Epithelial cell of umbilical artery (primary cell): Measurements from ENCODE around the gene C1QTNF12. TPM values are rescaled to one million over a fixed set of nuclear protein-coding genes. Genes with fewer than 3 reads are reported as not detected.

ENCODE experiments used
- total RNA-seq: library from RNA; depleted of rRNA; stranded (reverse); fragments of >200 nt; gene quantifications from 2 replicates; pipeline ENCODE4 v1.2.3, GENCODE V29; 2014

C1QTNF12 gene, protein sequence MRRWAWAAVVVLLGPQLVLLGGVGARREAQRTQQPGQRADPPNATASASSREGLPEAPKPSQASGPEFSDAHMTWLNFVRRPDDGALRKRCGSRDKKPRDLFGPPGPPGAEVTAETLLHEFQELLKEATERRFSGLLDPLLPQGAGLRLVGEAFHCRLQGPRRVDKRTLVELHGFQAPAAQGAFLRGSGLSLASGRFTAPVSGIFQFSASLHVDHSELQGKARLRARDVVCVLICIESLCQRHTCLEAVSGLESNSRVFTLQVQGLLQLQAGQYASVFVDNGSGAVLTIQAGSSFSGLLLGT
- 0.32 and 0.76 TPM in 2 replicates for total RNA-seq

DNA sequence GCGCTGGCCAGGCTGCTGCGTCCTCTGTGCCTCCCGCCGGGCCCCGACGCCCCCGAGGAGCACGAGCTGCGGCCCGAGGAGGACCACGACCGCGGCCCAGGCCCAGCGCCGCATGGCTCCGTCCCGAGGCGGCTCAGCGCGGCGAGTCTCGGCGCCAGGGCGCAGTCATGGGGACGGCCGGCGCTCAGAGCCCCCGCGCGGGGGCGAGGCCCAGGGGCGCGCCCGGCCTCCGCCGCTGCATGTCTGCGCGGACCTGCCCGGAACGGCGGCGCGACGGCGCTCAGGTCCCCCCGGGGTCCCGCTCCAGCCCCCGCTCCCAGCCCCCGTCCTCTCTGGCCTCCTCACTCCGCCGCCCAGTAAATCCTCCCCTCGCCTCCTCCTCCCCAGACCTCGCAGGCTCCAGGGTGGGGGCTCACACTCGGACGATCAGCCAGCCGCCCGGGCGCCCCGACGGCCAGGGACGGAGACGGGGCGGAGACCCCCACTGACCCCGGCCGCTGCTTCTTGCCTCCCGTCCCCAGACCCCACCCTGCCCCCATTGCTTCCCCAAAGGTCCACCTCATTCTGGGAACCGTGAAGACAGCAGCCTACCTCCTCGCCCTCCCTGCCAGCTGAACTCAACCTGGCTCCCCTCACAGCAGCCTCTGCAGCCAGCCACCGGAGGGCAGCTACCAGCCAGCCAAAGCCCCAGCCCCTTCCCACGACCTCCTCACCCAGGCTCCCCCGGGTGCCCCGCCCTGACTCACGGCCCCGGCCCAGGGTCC, at the start of gene C1QTNF12:
Gene C1QTNF12 (minus strand): TSS at position 146 of the 764 bp plus-strand sequence. CDS start 32 bp downstream, at position 114.

DNA sequence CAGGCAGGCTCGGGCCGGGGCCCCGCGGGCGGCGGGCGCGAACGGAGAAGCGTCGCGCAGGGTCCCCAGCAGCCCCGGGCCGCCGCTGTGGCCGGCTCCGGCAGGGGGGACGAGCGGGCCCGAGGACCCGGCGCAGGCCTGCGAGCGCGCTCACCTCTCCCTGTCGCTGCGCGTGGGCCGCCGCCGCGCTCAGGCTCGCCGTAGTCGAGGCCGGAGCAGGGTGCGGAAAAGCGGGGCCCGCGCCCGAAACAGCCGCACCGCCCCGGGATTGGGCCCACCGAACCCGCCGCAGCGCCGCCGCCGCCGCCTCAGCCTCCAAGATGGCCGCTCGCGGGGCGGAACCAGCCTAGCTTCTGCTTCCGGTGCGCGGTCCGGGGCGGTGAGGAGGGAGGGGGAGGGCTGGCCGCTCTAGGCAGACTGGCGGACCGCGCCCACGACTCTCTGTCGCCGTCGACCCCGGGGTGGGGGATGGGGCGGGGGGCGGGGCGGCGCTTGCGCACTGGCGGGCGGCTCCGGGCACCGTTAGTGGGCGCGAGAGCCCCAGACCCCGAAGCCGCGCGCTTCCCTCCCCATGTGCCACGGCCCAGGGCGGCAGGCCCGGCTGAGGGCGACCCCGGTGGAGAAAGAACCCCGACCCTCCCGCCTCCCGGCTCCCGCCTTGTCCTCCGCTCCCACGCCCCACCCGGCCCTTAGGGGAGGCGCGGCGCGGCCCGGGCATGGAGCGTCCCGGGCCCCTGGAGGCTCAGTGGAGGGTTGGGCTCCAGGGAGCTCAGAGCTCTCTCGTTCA, 27.2 kb upstream of the C1QTNF12 start, which contains the start of gene UBE2J2:
Gene UBE2J2 (minus strand): TSS at position 343 of the 787 bp plus-strand sequence. CDS start 5,862 bp downstream, outside the sequence.

DNA sequence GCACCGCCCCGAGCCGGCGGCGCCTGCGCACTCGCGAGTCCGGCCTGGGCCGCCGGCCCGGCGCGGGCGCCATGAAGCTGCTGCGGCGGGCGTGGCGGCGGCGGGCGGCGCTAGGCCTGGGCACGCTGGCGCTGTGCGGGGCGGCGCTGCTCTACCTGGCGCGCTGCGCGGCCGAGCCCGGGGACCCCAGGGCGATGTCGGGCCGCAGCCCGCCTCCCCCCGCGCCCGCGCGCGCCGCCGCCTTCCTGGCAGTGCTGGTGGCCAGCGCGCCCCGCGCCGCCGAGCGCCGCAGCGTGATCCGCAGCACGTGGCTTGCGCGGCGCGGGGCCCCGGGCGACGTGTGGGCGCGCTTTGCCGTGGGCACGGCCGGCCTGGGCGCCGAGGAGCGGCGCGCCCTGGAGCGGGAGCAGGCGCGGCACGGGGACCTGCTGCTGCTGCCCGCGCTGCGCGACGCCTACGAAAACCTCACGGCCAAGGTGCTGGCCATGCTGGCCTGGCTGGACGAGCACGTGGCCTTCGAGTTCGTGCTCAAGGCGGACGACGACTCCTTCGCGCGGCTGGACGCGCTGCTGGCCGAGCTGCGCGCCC, 14.2 kb downstream of the C1QTNF12 start, which contains the start of gene B3GALT6:
Gene B3GALT6 (plus strand): TSS at position 30 of the 588 bp plus-strand sequence. CDS start 42 bp downstream, at position 72.

DNA sequence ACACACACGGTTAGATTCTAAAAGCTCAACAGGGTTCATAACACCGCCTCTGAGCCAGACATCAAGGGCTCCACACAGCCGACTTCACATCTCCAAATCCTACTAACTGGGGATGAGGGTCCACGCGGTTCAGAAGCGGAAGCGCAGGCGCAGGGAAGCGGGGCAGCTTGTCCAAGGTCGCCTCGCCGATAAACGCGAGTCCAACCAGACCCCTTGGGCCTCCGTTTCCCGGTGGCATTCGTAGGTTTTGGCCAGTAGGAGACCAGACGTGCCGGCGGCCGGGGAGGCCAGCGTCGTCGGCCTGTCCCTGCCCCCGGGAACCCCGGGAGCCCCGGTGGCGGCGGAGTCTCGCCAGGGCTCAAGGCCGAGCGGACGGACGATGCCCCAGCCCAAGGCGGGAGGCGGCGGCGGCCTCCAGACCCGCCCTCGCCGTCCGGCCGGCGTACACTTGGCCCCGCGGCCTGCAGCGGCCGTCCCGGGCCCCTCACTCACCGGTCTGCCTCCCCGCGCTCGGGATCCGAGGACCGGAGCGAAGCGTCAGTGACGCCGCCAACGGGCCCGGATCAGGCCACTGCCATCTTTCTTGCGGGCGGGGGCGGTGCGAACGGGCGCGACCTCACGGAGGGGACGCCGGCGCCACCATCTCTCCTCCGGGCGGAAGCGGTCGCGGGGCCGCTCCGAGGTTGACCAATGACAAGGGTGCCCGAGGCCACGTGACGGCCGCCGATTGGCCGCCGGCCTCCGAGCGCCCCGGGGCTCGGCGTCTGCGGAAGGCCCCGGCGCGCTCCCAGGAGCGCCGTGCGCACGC, 14.9 kb downstream of the C1QTNF12 start, which contains the start of gene SDF4:
Gene SDF4 (minus strand): TSS at position 602 of the 808 bp plus-strand sequence. CDS start 3,229 bp downstream, outside the sequence.

DNA sequence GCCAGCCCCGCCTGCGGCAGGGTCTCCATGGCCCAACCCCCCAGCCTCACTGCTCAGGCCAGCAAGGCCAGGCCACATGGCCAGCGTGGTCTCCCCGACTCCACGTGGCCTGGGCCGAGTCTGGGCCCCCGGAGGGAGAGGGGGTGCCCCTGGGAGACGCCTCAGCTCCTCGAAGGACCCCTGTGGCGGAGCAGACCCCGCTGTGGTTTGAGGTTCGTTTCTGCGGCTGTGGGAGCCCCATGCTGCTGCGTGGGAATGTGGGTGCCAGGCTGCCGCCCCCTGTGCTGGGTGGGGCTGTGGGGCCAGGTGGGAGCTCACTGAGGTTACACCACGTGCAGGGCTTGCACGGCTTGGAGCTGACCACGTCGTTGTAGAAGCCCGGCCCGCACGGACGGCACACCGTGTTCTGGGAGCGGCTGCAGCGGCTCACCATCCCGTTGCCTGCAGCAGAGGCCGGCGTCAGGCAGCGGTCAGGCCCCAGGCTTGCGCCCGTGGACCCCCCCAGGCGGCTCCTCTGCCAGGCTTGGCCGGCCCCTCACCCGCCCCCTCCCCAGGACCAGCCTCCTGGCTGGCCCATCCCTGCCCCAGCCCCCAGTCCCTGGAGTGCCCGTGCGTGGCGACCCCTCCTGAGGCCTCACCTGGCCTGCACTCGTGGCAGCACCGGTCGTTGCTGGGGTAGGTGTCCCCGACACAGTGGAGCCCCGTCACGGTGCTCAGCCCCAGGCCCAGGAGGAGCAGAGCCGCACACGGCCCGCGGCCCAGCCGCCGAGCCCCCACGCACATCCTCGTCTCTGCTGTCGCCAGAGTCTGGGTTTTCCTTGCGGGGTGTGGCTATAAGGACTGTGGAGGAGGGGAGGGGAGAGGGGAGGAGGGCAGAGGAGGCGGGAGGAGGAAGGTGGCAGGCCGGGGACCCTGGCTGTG, 32.9 kb downstream of the C1QTNF12 start, which contains the start of gene TNFRSF4:
Gene TNFRSF4 (minus strand): TSS at position 809 of the 921 bp plus-strand sequence. CDS start 26 bp downstream, at position 783.

DNA sequence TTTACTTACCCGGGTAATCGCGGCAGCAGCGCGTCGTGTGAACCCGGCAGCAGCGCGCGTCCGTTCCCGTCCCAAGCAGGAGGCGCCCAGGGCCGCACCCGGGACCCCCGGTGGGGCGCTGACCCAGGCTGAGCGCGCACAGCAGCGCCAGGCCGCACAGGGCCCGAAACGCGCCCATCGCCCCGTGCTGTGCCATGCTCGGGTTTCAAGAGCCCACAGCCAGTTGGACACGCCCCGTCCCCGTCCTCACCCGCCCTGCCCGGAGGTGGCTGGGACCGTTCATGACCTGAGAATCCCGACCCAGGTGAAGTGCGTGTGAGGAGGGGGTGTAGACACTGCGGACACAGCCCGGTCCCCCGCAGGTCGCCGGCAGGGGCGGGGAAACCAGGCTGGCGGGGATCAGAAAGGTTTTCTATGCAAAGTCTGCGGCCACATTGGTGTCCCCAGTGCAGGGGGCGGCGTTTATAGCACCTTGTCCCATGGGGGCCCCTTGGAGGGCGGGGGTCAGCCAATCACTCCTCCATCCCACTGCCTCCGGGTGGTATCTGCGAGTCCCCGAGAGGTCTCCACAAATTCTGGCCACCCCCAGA, 40.1 kb downstream of the C1QTNF12 start, which contains the start of gene TNFRSF18:
Gene TNFRSF18 (minus strand): TSS at position 217 of the 590 bp plus-strand sequence. CDS start 21 bp downstream, at position 196.

Other genes starting within 250 kb of the C1QTNF12 start
- 109 and 135 TPM in 2 replicates for gene HES4, start 246.6 kb downstream of the C1QTNF12 start, total RNA-seq
- gene ISG15, start 233.2 kb downstream of the C1QTNF12 start, total RNA-seq: 302 and 2,072 TPM in 2 replicates
- gene AGRN, start 226.6 kb downstream of the C1QTNF12 start, total RNA-seq: 56.2 and 70.7 TPM in 2 replicates
- gene RNF223, start 172.4 kb downstream of the C1QTNF12 start, total RNA-seq: not detected in 2 replicates
- gene C1orf159, start 130.6 kb downstream of the C1QTNF12 start, total RNA-seq: 5.2 and 5.9 TPM in 2 replicates
- gene TTLL10, start 72.8 kb downstream of the C1QTNF12 start, total RNA-seq: not detected in 2 replicates
- gene TNFRSF18, start 40.1 kb downstream of the C1QTNF12 start, total RNA-seq: not detected in 2 replicates
- 0.61 and 0.65 TPM in 2 replicates for gene TNFRSF4, start 32.6 kb downstream of the C1QTNF12 start, total RNA-seq
- gene SDF4, start 14.7 kb downstream of the C1QTNF12 start, total RNA-seq: 78.0 and 108 TPM in 2 replicates
- 20.8 and 35.1 TPM in 2 replicates for gene B3GALT6, start 14.5 kb downstream of the C1QTNF12 start, total RNA-seq
- 41.3 and 52.3 TPM in 2 replicates for gene UBE2J2, start 27.1 kb upstream of the C1QTNF12 start, total RNA-seq
- gene SCNN1D, start 33.7 kb upstream of the C1QTNF12 start, total RNA-seq: 0.32 and 0.46 TPM in 2 replicates
- 13.1 and 23.1 TPM in 2 replicates for gene ACAP3, start 61.2 kb upstream of the C1QTNF12 start, total RNA-seq
- 15.5 and 17.2 TPM in 2 replicates for gene PUSL1, start 61.9 kb upstream of the C1QTNF12 start, total RNA-seq
- 41.3 and 52.6 TPM in 2 replicates for gene INTS11, start 77.9 kb upstream of the C1QTNF12 start, total RNA-seq
- gene CPTP, start 78.1 kb upstream of the C1QTNF12 start, total RNA-seq: 9.0 and 11.4 TPM in 2 replicates
- gene TAS1R3, start 84.6 kb upstream of the C1QTNF12 start, total RNA-seq: under 0.01 and 0.30 TPM in 2 replicates
- gene DVL1, start 102.7 kb upstream of the C1QTNF12 start, total RNA-seq: 39.2 and 48.4 TPM in 2 replicates
- gene MXRA8, start 111.8 kb upstream of the C1QTNF12 start, total RNA-seq: 1.6 and 2.1 TPM in 2 replicates
- gene AURKAIP1, start 128.5 kb upstream of the C1QTNF12 start, total RNA-seq: 113 and 146 TPM in 2 replicates
- gene CCNL2, start 152.6 kb upstream of the C1QTNF12 start, total RNA-seq: 82.2 and 111 TPM in 2 replicates
- 122 and 126 TPM in 2 replicates for gene MRPL20, start 160.6 kb upstream of the C1QTNF12 start, total RNA-seq
- gene ANKRD65, start 174.6 kb upstream of the C1QTNF12 start, total RNA-seq: under 0.01 TPM in 1 of 2 replicates, not detected in the other
- gene VWA1, start 189.0 kb upstream of the C1QTNF12 start, total RNA-seq: 0.91 and 1.6 TPM in 2 replicates
- not detected in 2 replicates for gene ATAD3C, start 203.0 kb upstream of the C1QTNF12 start, total RNA-seq
- gene ATAD3B, start 225.0 kb upstream of the C1QTNF12 start, total RNA-seq: 28.1 and 28.3 TPM in 2 replicates